ENCODE results near the gene SLC7A14.

Gene SLC7A14

GRCh38 chr3:170539897-170540296 lies 46.0 kb downstream of the SLC7A14 start:
- no peak for DNase-seq (ENCODE audit: low read depth in 4 of 4, low spot score in 1 of 4)

DNA sequence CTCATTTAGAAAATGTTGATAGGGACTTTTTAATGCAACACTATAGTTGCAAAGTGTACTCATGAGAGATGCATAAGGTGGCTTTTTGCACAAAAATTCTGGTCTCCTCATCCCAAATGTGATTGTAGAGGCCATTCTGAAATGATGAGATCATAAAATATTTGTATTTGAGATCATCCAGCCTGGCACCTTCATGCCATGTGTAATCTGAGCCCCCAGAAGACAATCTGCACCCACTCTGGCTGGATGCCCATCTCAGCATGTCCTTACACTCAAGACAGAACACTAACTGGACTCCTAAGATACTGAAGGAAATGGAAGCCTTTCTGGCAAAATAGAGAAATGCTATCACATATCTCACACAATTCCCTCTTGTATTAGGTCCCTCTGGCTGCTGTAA lies 49.2 kb downstream of the SLC7A14 start:
- DNase-seq (ENCODE audit: low read depth in 4 of 4, low spot score in 1 of 4) = no peak

DNA sequence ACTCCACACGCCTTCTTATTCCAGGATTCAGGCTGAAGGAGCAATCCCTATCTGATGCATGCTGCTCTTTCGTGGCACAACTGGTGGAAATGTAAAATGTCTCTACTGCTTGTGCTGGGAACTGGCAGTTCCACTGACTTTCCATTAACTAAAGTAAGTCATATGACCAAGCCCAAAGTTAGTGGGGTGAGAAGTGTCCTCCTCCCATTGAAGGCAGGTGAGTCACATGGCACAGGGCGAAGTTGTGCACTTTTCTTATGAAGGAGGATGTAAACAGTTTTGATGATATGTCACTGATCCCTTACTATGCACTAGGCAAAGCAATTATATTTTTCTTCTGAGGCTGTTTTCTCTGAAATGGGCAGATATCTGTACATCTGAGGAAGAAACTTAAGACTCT lies 51.6 kb downstream of the SLC7A14 start:
- no peak for DNase-seq (ENCODE audit: low read depth in 4 of 4, low spot score in 1 of 4)

DNA sequence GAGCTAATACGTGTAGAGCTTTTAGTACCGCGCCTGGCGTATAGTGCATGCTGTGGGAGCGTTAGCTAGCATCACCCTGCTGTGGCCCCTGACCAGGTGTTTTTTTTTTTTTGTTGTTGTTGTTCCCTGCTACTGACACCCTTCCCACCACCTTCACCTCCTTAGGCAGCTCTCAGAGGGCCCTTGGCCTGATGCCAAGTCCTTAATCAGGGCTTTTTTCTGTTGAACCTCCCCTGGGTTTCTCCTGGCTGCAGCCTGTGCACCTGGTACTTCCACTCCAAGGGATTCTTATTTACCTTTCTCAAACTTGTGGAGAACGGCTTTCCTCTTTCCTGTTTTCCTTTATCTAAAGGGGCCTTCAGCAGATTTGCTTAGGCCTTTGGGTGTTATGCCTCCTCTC lies 53.3 kb downstream of the SLC7A14 start:
- DNase-seq (ENCODE audit: low read depth in 4 of 4, low spot score in 1 of 4) = no peak

DNA sequence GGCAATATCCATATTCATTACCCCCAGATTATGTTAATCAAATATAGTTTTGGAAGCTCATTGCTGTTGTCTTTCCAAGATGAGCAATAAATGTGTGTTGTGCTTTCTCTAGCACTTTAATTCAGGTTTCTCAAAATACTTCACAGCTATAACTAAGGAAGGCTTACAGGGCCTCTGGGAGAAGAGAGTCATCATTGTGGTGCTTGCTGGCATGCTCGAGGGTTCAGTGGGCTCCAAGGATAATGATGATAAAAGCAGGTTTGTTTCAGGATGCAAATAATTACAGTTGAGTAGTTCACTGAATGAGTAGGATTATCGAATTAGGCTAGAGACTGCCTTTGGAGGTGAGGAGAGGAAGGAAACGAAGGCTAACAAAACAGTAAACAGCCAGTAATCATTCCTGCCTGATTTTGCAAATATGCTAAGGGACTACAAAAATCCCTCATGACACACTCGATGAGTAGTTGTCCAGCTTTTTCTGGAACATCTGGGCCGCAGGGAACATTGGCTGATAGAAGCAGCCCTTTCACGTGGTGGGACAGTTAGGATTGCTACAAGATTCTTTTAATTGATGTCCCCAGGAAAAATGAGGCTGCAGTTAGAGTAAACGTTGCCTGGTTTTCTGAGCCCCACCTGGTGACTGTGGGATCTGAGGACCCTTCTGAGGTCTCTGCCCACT lies 54.1 kb downstream of the SLC7A14 start:
- DNase-seq (ENCODE audit: low read depth in 4 of 4, low spot score in 1 of 4) = no peak

- DNase-seq (ENCODE audit: low read depth in 4 of 4, low spot score in 1 of 4) = no peak
These were observed 54.8 kb downstream of the SLC7A14 start for GRCh38 chr3:170531054-170531453.

DNA sequence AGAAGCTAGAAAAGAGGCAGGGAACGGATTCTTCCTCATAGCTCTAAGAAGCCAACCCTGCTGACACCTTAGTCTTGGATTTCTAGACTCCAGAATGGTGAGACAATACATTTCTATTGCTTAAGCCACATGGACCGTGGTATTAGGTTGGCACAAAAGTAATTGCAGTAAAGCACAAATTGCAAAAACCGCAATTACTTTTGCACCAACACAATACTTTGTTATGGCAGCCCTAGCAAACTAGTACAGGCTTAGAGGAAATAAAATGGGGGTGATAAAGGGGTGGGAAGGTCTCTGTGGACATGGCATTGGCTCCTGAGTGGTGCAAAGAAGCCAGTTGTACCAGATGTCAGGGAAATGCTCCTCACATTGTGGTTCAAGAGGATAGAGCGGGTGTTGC lies 56.0 kb downstream of the SLC7A14 start:
- no peak for DNase-seq (ENCODE audit: low read depth in 4 of 4, low spot score in 1 of 4)

- no peak for DNase-seq (ENCODE audit: low read depth in 4 of 4, low spot score in 1 of 4)
These were observed 56.5 kb downstream of the SLC7A14 start for GRCh38 chr3:170529346-170529745.

- DNase-seq (ENCODE audit: low read depth in 4 of 4, low spot score in 1 of 4) = no peak
These were observed 57.1 kb downstream of the SLC7A14 start for GRCh38 chr3:170528726-170529125.

DNA sequence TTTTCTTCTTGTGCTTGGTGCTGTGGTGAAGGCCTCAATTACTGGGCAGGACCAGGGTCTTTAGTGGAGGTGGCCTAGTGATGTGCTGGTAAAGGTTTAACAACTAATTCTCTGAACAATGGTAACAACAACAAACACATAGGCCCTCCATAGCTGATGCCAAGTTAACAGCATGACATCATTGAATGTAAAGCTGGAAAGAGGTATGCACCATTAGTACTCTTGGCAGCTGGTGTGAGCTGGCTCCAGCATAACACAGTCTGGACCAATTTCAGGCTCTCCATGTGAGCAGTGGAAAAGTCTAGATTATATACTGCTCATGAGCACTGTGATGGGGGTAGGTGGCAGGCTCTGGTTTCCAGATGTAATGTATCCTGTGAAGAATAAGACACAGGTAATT lies 61.8 kb downstream of the SLC7A14 start:
- DNase-seq (ENCODE audit: low read depth in 4 of 4, low spot score in 1 of 4) = no peak

DNA sequence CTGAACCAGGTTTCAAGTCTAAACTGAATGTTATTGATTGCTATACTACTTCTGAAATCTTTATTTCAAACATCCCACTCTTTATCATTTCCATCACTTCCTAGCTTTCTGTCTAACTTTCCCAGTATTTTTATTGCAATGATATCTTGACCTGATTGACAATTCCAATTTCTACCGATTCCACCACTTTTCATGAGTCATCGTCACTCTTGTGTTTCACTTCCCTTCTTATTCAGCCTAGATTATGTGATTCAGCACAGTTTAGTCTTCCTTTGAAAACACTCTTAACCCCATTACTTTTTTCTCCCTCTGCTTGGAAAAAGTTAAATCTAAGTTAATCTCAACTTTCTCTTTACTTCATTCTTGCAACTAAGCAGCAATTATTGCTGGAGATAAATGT lies 62.6 kb downstream of the SLC7A14 start:
- no peak for DNase-seq (ENCODE audit: low read depth in 4 of 4, low spot score in 1 of 4)

- DNase-seq (ENCODE audit: low read depth in 4 of 4, low spot score in 1 of 4) = no peak
These were observed 63.7 kb downstream of the SLC7A14 start for GRCh38 chr3:170522201-170522600.

DNA sequence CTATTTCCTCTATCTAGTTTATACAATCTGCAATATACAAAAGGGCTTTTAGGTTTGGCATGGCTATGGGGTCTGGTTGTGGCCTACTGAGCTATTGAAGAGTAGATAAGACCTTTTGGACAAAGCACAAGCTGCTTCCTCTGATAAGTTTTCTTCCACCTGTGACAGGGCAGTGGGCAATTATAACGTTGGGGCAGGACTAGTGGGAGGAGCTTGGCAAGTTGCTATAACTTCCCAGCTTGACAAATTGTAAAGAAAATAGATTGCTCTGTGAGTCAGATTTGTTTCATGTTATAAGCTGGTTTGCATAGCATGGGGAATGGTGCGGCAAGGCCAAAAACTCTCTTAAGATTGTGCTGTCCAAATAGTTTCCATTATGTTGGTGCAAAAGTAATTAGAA lies 64.9 kb downstream of the SLC7A14 start:
- no peak for DNase-seq (ENCODE audit: low read depth in 4 of 4, low spot score in 1 of 4)

DNA sequence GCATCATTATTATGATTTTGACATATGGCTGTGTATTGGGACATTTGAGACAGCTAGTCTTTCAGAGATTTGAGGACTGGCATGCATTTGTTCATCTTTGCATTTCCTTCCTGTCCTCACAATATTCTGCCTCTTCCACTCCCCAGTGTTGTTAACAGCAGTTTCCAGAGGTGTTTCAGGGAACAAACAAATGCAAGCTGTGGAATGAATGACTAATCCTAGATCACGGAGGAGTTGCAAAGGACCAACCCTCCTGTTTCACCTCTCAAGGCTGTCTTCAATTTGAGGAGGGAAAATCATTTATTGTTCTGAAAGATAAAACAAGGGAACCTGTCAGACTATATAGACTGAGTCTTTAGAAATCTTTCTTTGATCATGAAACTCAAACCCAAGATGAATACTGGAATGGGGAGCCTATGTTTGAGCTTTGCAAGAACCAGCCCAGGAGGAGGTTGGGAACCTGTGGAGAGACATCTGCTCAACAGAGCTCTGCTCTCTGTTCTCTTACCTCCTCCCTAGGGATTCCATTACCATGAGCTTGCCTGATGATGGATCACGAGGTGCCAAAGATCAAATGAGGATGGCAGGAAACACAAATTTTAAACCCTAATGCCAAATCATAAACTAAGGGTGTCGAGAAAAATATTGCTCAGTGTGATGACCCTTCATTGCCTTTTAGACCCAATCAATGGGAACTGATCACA lies 68.5 kb downstream of the SLC7A14 start:
- DNase-seq (ENCODE audit: low read depth in 4 of 4, low spot score in 1 of 4) = no peak

DNA sequence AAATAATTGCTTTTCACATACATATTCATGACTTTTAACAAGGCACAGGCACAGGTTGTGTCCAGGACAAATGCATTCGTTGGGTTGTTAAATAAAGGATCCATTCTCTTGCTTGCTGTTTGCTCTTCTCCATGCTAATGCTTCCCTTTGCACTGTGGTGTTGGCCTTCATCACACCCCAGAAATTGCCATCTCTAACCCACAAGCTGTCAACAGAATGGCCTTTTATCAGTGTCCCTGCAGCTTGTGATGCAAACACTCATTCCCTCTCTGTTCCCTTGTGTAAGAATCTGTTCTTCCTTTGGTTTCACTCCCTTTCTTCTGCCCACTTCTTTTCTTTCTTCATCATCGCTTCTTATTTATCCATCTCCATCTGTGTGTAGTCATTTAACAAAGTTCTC lies 72.2 kb downstream of the SLC7A14 start:
- no peak for DNase-seq (ENCODE audit: low read depth in 4 of 4, low spot score in 1 of 4)

DNA sequence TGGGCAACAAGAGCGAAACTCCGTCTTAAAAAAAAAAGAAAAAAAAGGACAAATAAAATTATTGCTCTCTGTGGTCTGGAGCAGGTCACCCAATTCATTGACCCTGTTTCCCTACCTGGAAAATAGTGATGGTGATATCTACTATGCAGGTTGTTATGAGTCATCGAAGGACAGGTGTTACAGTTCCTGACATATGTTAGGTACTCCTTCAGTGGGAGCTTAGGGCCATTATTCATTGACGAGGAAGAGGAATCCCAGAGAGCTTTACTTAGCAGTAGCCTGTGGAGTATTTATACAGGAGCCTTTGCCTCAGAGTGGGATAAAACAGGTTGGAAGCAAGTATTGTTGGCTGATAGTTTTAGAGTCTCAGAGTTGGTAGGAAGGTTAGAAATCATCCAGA lies 74.5 kb downstream of the SLC7A14 start:
- no peak for DNase-seq (ENCODE audit: low read depth in 4 of 4, low spot score in 1 of 4)

DNA sequence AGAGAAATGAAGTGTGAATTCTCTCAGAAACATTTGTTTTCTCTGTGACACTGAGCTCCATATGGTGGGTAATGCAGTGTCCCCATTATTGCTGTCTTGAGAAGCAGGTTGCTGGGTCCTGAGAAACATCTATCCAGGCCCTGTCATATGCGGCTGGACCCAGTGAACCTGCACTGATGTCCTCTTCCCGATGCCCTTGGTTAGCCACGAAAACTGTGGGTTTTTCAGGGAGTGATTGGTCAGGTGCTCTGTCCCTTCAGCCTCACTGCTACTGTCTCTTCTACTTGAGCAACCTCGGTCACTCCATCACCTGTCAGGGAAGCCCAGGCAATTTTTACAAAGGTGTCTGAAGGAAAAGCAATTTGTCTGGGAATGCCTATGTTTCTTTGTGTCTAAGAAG lies 77.0 kb downstream of the SLC7A14 start:
- DNase-seq (ENCODE audit: low read depth in 4 of 4, low spot score in 1 of 4) = no peak

GRCh38 chr3:170508291-170508690 lies 77.6 kb downstream of the SLC7A14 start:
- no peak for DNase-seq (ENCODE audit: low read depth in 4 of 4, low spot score in 1 of 4)

DNA sequence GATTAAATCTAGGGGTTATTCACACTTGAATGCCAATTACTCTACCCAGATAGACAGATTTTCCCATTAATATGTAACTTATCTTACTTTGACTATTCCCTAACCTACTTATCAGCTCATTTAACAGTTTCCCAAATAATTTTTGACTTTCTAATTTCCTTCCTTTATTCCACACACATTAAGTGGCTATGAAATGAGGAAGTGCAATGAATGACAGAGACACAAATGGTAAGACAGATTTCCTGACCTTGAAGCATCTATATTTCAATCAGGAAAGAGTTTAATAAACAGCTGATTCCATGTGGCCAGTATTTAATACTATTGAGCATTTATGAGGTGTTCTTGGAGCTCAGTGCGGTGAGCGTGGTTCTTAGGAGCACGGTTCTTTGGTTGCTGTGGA lies 78.8 kb downstream of the SLC7A14 start:
- DNase-seq (ENCODE audit: low read depth in 4 of 4, low spot score in 1 of 4) = no peak

DNA sequence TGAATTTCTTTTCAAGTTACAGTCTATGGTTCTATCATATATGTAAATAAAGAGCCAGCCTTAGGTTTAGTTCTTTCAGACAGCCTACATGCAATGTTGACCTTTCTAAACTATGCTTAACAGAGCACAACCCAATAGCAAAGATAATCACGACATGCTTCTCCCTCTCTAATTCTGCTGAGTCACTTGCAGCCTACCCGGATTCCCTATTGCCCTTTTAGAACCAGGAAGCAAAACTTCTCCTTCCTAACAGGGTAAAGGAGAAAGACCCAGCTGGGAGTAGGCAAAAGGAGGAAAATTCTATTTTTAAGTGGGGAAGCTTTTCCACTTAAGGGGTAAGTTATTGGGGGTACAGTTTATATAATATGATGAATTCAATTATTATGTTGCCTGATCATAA lies 79.3 kb downstream of the SLC7A14 start:
- no peak for DNase-seq (ENCODE audit: low read depth in 4 of 4, low spot score in 1 of 4)

- no peak for DNase-seq (ENCODE audit: low read depth in 4 of 4, low spot score in 1 of 4)
These were observed 83.6 kb downstream of the SLC7A14 start for GRCh38 chr3:170502297-170502696.

- DNase-seq (ENCODE audit: low read depth in 4 of 4, low spot score in 1 of 4) = no peak
These were observed 84.9 kb downstream of the SLC7A14 start for GRCh38 chr3:170500995-170501394.

- DNase-seq (ENCODE audit: low read depth in 4 of 4, low spot score in 1 of 4) = no peak
These were observed 85.4 kb downstream of the SLC7A14 start for GRCh38 chr3:170500462-170500861.

All from stimulated activated CD4-positive, alpha-beta T cell treated with anti-CD3 and anti-CD28 coated beads, Interleukin-1b, Interleukin-23, amount 100 ng/mL, for 24 hours (primary cell).